Activated CD8-positive, alpha-beta memory T cell treated with anti-CD3 and anti-CD28 coated beads, Interleukin-2, amount 10 ng/mL, durations not matched to agents 7 days and 5 days (primary cell): ENCODE results near the gene PHKG2. TPM values are rescaled to one million over a fixed set of nuclear protein-coding genes. Genes with fewer than 3 reads are reported as not detected.

ENCODE experiments used
- ATAC-seq: fragments of 150-1000 bp; cut with Tn5 transposase; one replicate; pipeline ENCODE4 v1.10.0; 2021; ENCODE audit warnings: moderate library complexity
- CTCF ChIA-PET: fragments of 350-600 bp; sonication (Branson Sonifier 250); formaldehyde crosslinking; loops from one replicate; lab custom pipeline; 2021; ENCODE audit warnings: antibody characterized with exemption; lab: Charles Lee
- DNase-seq: peaks from one replicate; pipeline ENCODE4 v3.0.0-alpha.2; 2020
- H3K27ac Mint-ChIP-seq: one replicate; pipeline ENCODE4 v1.8.0; 2021; ENCODE audit warnings: mild to moderate bottlenecking, mixed read lengths
- H3K27me3 Mint-ChIP-seq: one replicate; pipeline ENCODE4 v1.8.0; 2021; ENCODE audit warnings: mixed read lengths
- H3K36me3 Mint-ChIP-seq: one replicate; pipeline ENCODE4 v1.8.0; 2021; ENCODE audit warnings: mild to moderate bottlenecking, mixed read lengths
- H3K4me1 Mint-ChIP-seq: one replicate; pipeline ENCODE4 v1.8.0; 2021; ENCODE audit warnings: mixed read lengths
- H3K4me3 Mint-ChIP-seq: one replicate; pipeline ENCODE4 v1.8.0; 2021; ENCODE audit warnings: mild to moderate bottlenecking, moderate library complexity, mixed read lengths
- H3K9me3 Mint-ChIP-seq: one replicate; pipeline ENCODE4 v1.8.0; 2022; ENCODE audit warnings: low read depth, mixed read lengths
- total RNA-seq, 2 experiments: library from RNA; stranded (reverse); gene quantifications; one replicate each; pipeline ENCODE4 v1.2.3, GENCODE V29; 2021

Gene PHKG2
- total RNA-seq, 2 experiments from 2014 or later: 45.8 to 46.5 TPM

GRCh38 chr16:30775392-30776188 lies 27.4 kb downstream of the PHKG2 start:
- ATAC-seq (peak; percentile 81), DNase-seq (peak; percentile 78)
- Mint-ChIP-seq H3K27ac (peak overlapping the region; percentile 89), H3K27me3 (no peaks in the 10 kb centered on the region), H3K4me3 (peak overlapping the region; percentile 84), H3K4me1 (peaks cover 24% of the 10 kb centered on the region), H3K9me3 (no peaks in the 10 kb centered on the region), H3K36me3 (peaks cover 9% of the 10 kb centered on the region)
- CTCF ChIA-PET: interaction anchor here (0.7 to 2.1 kb wide), 6 partner anchors 10 to 167 kb away, joined by 3 to 7 read pairs (median 4); no protein-coding TSS in a partner anchor

GRCh38 chr16:30777591-30778297 lies 29.5 kb downstream of the PHKG2 start:
- peaks cover under 1% of the 10 kb centered on the region for H3K36me3 Mint-ChIP-seq
- CTCF ChIA-PET: interaction anchor here (0.9 to 2.4 kb wide), 3 partner anchors 20 to 164 kb away, joined by 3 to 7 read pairs (median 4); no protein-coding TSS in a partner anchor
- no peaks in the 10 kb centered on the region for H3K9me3 Mint-ChIP-seq
- no peak overlapping the region for H3K27ac Mint-ChIP-seq
- no peak for DNase-seq
- no peaks in the 10 kb centered on the region for H3K27me3 Mint-ChIP-seq
- H3K4me1 Mint-ChIP-seq: peaks cover 20% of the 10 kb centered on the region
- no peak overlapping the region for H3K4me3 Mint-ChIP-seq
- ATAC-seq: no peak

- H3K4me1 Mint-ChIP-seq: peaks cover 20% of the 10 kb centered on the region
- no peak overlapping the region for H3K4me3 Mint-ChIP-seq
- H3K36me3 Mint-ChIP-seq: no peaks in the 10 kb centered on the region
- ATAC-seq: no peak
- CTCF ChIA-PET: interaction anchor here (1.0 to 2.4 kb wide), 2 partner anchors 34 to 163 kb away, joined by 3 to 7 read pairs; no protein-coding TSS in a partner anchor
- DNase-seq: no peak
- H3K27me3 Mint-ChIP-seq: no peaks in the 10 kb centered on the region
- no peaks in the 10 kb centered on the region for H3K9me3 Mint-ChIP-seq
- H3K27ac Mint-ChIP-seq: no peak overlapping the region
Measured at GRCh38 chr16:30778549-30779244, 30.5 kb downstream of the PHKG2 start.

- Mint-ChIP-seq H3K4me3 (no peak overlapping the region), H3K27ac (no peak overlapping the region), H3K4me1 (peaks cover 18% of the 10 kb centered on the region), H3K36me3 (no peaks in the 10 kb centered on the region), H3K27me3 (no peaks in the 10 kb centered on the region), H3K9me3 (no peaks in the 10 kb centered on the region)
- CTCF ChIA-PET: no interaction called here
- DNase-seq (no peak), ATAC-seq (no peak)
Measured at GRCh38 chr16:30779596-30779995, 31.4 kb downstream of the PHKG2 start.

DNA sequence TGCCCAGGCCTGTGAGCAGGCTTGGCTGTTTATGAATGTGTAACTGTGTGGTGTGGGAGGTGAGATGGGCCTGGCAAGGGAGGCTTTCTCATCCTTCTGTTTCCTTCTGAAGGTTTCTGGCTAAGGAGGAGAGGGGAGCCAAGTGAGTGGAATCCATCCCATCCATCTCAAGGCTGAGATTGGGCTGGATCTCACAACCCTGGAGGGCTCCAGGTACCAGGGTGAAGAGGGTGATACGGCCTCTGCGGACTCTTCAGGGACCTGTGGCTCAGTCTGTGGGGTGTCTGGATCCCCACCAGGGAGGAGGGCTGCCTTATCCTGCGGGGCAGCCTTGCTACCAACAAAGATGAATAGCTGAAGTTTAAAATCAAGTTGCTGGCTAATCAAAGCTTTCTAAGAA lies 31.8 kb downstream of the PHKG2 start:
- Mint-ChIP-seq H3K4me1 (peaks cover 13% of the 10 kb centered on the region), H3K9me3 (no peaks in the 10 kb centered on the region), H3K27ac (no peak overlapping the region), H3K36me3 (no peaks in the 10 kb centered on the region), H3K27me3 (no peaks in the 10 kb centered on the region), H3K4me3 (no peak overlapping the region)
- no peak for DNase-seq
- ATAC-seq: no peak
- CTCF ChIA-PET: interaction anchor here (0.6 to 1.4 kb wide), 2 partner anchors 26 to 588 kb away, joined by 3 read pairs; no protein-coding TSS in a partner anchor

DNA sequence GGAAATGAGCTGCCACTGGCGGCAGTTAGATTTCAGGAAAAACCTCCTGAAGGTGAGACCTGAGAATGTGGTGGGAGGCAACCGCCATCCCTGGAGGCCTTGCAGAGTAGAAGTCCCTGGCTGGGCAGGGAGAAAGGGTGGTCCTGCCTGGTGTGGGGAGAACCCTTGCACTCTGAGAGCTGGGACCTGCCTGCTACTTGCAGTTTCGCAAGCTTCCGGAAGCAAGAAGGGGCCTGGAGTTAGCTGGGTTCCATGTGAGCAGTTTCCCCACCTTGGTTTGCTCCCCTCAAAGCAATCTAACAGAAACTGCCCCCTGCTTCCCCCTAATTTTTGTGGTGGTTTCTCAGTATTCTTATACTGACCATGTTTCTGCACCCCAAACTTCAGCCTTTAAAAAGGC lies 32.3 kb downstream of the PHKG2 start:
- no peak for ATAC-seq
- peaks cover 10% of the 10 kb centered on the region for H3K4me1 Mint-ChIP-seq
- no peaks in the 10 kb centered on the region for H3K36me3 Mint-ChIP-seq
- DNase-seq: no peak
- H3K9me3 Mint-ChIP-seq: no peaks in the 10 kb centered on the region
- no peak overlapping the region for H3K27ac Mint-ChIP-seq
- CTCF ChIA-PET: interaction anchor here (0.6 to 1.4 kb wide), 2 partner anchors 26 to 587 kb away, joined by 3 read pairs; no protein-coding TSS in a partner anchor
- no peak overlapping the region for H3K4me3 Mint-ChIP-seq
- H3K27me3 Mint-ChIP-seq: peaks cover 1% of the 10 kb centered on the region

- Mint-ChIP-seq H3K9me3 (no peaks in the 10 kb centered on the region), H3K4me3 (no peak overlapping the region), H3K4me1 (peaks cover 5% of the 10 kb centered on the region), H3K36me3 (no peaks in the 10 kb centered on the region), H3K27ac (no peak overlapping the region), H3K27me3 (peaks cover 15% of the 10 kb centered on the region)
- CTCF ChIA-PET: no interaction called here
- DNase-seq: no peak
- no peak for ATAC-seq
Measured at GRCh38 chr16:30782486-30783279, 34.5 kb downstream of the PHKG2 start.

- H3K27me3 Mint-ChIP-seq: peaks cover 22% of the 10 kb centered on the region
- H3K4me1 Mint-ChIP-seq: peaks cover 5% of the 10 kb centered on the region
- H3K9me3 Mint-ChIP-seq: no peaks in the 10 kb centered on the region
- no peak overlapping the region for H3K4me3 Mint-ChIP-seq
- CTCF ChIA-PET: no interaction called here
- ATAC-seq (no peak), DNase-seq (no peak)
- no peak overlapping the region for H3K27ac Mint-ChIP-seq
- no peaks in the 10 kb centered on the region for H3K36me3 Mint-ChIP-seq
Measured at GRCh38 chr16:30783280-30784109, 35.3 kb downstream of the PHKG2 start.

DNA sequence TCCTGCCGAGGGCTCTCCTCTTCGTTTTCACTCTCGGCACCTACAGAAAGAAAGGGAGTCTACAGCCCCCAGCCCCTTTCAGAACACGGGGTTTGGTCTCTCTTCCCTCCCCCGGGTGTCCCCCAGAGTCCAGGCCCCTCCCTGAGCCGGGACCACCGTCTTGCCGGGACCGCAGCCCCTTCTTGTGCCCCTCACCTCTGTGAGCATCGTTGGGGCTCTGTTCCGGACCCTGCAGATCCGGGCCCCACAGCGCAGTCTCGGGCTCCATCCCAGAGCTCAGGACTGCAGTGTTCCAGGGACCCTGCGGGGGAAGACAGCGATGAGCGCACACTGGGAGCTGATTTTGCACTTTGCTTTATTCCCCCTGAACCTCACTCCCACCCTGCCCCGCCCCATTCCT lies 36.0 kb downstream of the PHKG2 start:
- H3K36me3 Mint-ChIP-seq: no peaks in the 10 kb centered on the region
- no peak overlapping the region for H3K4me3 Mint-ChIP-seq
- H3K9me3 Mint-ChIP-seq: no peaks in the 10 kb centered on the region
- CTCF ChIA-PET: no interaction called here
- ATAC-seq: no peak
- no peak for DNase-seq
- no peak overlapping the region for H3K27ac Mint-ChIP-seq
- H3K27me3 Mint-ChIP-seq: peaks cover 22% of the 10 kb centered on the region
- peaks cover 5% of the 10 kb centered on the region for H3K4me1 Mint-ChIP-seq

- Mint-ChIP-seq H3K4me1 (peaks cover 5% of the 10 kb centered on the region), H3K9me3 (no peaks in the 10 kb centered on the region), H3K27me3 (peaks cover 22% of the 10 kb centered on the region), H3K27ac (no peak overlapping the region), H3K4me3 (peak overlapping the region; percentile 57), H3K36me3 (no peaks in the 10 kb centered on the region)
- CTCF ChIA-PET: interaction anchor here (0.9 to 1.7 kb wide), 6 partner anchors 8 to 88 kb away, joined by 3 to 5 read pairs (median 3); no protein-coding TSS in a partner anchor
- ATAC-seq: no peak
- no peak for DNase-seq
Measured at GRCh38 chr16:30785126-30786106, 37.2 kb downstream of the PHKG2 start.
